SK-N-SH treated with all-trans-retinoic acid at 6 μM for 48 hours (cell line): ENCODE measurements around the gene HOXA2.

Experiments
- ATAC-seq: fragments of 200-7000 bp; cut with Tn5 transposase; 3 replicates; pipeline ENCODE4 v1.9.1; 2020; ENCODE audit warnings: mild to moderate bottlenecking, moderate library complexity
- ESRRG ChIP-seq: fragments of 250-450 bp; sonication (Bioruptor Pico); IDR thresholded peaks from 2 replicates; pipeline ENCODE4 v1.6.1; 2021; ENCODE audit warnings: mild to moderate bottlenecking
- ISL1 ChIP-seq: fragments of 250-450 bp; sonication (Bioruptor Pico); IDR thresholded peaks from 2 replicates; pipeline ENCODE4 v2.1.2; 2022; ENCODE audit warnings: mild to moderate bottlenecking, moderate library complexity
- OSR1 ChIP-seq: fragments of 250-450 bp; sonication (Bioruptor Pico); IDR thresholded peaks from 2 replicates; pipeline ENCODE4 v1.8.0; 2022; ENCODE audit warnings: moderate library complexity, mild to moderate bottlenecking, inconsistent platforms
- RARB ChIP-seq: fragments of 250-450 bp; sonication (Bioruptor Pico); IDR thresholded peaks from 2 replicates; pipeline ENCODE4 v1.8.0; 2021; ENCODE audit warnings: mild to moderate bottlenecking, moderate library complexity
- SNAI2 ChIP-seq: fragments of 250-450 bp; sonication (Bioruptor Pico); IDR thresholded peaks from 2 replicates; pipeline ENCODE4 v1.5.0; 2020; ENCODE audit warnings: mild to moderate bottlenecking, moderate library complexity
- TCF4 ChIP-seq: fragments of 250-450 bp; sonication (Bioruptor Pico); IDR thresholded peaks from 2 replicates; pipeline ENCODE4 v1.8.0; 2021; ENCODE audit warnings: mild to moderate bottlenecking, moderate library complexity, borderline replicate concordance
- TOX ChIP-seq: fragments of 250-450 bp; sonication (Bioruptor Pico); IDR thresholded peaks from 2 replicates; pipeline ENCODE4 v1.8.0; 2021; ENCODE audit warnings: mild to moderate bottlenecking, moderate library complexity, borderline replicate concordance
- ZC3H10 ChIP-seq: fragments of 250-450 bp; sonication (Bioruptor Pico); IDR thresholded peaks from 2 replicates; pipeline ENCODE4 v1.5.1; 2021; ENCODE audit warnings: mild to moderate bottlenecking, moderate library complexity
- ZFP3 ChIP-seq: fragments of 250-450 bp; sonication (Bioruptor Pico); IDR thresholded peaks from 2 replicates; pipeline ENCODE4 v1.5.0; 2020; ENCODE audit warnings: mild to moderate bottlenecking, moderate library complexity
- ZFP30 ChIP-seq: fragments of 450-650 bp; formaldehyde crosslinking; IDR thresholded peaks from 2 replicates; pipeline ENCODE4 v1.5.0; 2022; ENCODE audit warnings: mild to moderate bottlenecking, moderate library complexity
- ZNF565 ChIP-seq: fragments of 450-650 bp; formaldehyde crosslinking; conservative IDR thresholded peaks from 2 replicates; pipeline ENCODE4 v1.5.0; 2020; ENCODE audit warnings: low read depth, mild to moderate bottlenecking, moderate library complexity
- ZNF70 ChIP-seq: fragments of 450-650 bp; formaldehyde crosslinking; IDR thresholded peaks from 2 replicates; pipeline ENCODE4 v1.5.0; 2020; ENCODE audit warnings: mild to moderate bottlenecking, moderate library complexity
- ZNF8 ChIP-seq: fragments of 450-650 bp; formaldehyde crosslinking; IDR thresholded peaks from 2 replicates; pipeline ENCODE4 v1.5.0; 2020; ENCODE audit warnings: mild to moderate bottlenecking, moderate library complexity
- TF ChIP-seq, protein P1 (sequence below): fragments of 250-450 bp; sonication (Bioruptor Pico); IDR thresholded peaks from 2 replicates; pipeline ENCODE4 v1.5.1; 2020; ENCODE audit warnings: low read depth, mild to moderate bottlenecking, moderate library complexity
- TF ChIP-seq, protein P2 (sequence below): fragments of 250-450 bp; sonication (Bioruptor Pico); IDR thresholded peaks from 2 replicates; pipeline ENCODE4 v1.8.0; 2021; ENCODE audit warnings: low read depth, mild to moderate bottlenecking, moderate library complexity, borderline replicate concordance
- TF ChIP-seq, protein P3 (sequence below): fragments of 250-450 bp; sonication (Bioruptor Pico); IDR thresholded peaks from 2 replicates; pipeline ENCODE4 v1.8.0; 2020; ENCODE audit warnings: mild to moderate bottlenecking, moderate library complexity, borderline replicate concordance
- TF ChIP-seq, protein P4 (sequence below): fragments of 250-450 bp; sonication (Bioruptor Pico); IDR thresholded peaks from 2 replicates; pipeline ENCODE4 v1.5.1; 2021; ENCODE audit warnings: mild to moderate bottlenecking, moderate library complexity
- TF ChIP-seq, protein P5 (sequence below): fragments of 250-450 bp; sonication (Bioruptor Pico); IDR thresholded peaks from 2 replicates; pipeline ENCODE4 v1.5.0; 2020; ENCODE audit warnings: mild to moderate bottlenecking, moderate library complexity

HOXA2 gene

DNA sequence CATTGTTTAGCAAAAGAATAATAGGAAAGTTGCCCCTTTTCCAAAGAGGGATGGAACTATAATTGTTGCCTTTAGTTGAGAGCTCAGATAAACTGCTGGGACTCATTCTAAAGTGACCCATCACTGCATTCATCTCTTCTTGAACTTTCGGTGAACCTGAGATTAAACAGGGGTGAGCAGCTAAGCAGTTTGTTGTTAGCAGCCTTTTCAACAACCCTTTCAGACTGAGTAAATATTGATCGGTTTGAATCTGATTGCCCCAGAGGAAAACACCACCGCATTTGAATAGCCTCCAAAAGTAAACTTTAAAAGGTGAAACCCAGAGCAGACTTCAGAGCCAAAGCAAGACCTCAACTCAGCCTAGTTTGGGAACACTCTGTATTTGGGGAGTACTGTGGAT is 11.4 kb downstream of the HOXA2 start (continued):
- TF ChIP-seq, protein P1, sequence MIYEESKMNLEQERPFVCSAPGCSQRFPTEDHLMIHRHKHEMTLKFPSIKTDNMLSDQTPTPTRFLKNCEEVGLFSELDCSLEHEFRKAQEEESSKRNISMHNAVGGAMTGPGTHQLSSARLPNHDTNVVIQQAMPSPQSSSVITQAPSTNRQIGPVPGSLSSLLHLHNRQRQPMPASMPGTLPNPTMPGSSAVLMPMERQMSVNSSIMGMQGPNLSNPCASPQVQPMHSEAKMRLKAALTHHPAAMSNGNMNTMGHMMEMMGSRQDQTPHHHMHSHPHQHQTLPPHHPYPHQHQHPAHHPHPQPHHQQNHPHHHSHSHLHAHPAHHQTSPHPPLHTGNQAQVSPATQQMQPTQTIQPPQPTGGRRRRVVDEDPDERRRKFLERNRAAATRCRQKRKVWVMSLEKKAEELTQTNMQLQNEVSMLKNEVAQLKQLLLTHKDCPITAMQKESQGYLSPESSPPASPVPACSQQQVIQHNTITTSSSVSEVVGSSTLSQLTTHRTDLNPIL (CRISPR knock-in tag): no peak
- TF ChIP-seq, protein P2, sequence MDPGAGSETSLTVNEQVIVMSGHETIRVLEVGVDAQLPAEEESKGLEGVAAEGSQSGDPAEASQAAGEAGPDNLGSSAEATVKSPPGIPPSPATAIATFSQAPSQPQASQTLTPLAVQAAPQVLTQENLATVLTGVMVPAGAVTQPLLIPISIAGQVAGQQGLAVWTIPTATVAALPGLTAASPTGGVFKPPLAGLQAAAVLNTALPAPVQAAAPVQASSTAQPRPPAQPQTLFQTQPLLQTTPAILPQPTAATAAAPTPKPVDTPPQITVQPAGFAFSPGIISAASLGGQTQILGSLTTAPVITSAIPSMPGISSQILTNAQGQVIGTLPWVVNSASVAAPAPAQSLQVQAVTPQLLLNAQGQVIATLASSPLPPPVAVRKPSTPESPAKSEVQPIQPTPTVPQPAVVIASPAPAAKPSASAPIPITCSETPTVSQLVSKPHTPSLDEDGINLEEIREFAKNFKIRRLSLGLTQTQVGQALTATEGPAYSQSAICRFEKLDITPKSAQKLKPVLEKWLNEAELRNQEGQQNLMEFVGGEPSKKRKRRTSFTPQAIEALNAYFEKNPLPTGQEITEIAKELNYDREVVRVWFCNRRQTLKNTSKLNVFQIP (CRISPR knock-in tag): no peak
- TF ChIP-seq ZC3H10 (CRISPR knock-in tag): no peak
- TF ChIP-seq, all 23 proteins: peak for 0

DNA sequence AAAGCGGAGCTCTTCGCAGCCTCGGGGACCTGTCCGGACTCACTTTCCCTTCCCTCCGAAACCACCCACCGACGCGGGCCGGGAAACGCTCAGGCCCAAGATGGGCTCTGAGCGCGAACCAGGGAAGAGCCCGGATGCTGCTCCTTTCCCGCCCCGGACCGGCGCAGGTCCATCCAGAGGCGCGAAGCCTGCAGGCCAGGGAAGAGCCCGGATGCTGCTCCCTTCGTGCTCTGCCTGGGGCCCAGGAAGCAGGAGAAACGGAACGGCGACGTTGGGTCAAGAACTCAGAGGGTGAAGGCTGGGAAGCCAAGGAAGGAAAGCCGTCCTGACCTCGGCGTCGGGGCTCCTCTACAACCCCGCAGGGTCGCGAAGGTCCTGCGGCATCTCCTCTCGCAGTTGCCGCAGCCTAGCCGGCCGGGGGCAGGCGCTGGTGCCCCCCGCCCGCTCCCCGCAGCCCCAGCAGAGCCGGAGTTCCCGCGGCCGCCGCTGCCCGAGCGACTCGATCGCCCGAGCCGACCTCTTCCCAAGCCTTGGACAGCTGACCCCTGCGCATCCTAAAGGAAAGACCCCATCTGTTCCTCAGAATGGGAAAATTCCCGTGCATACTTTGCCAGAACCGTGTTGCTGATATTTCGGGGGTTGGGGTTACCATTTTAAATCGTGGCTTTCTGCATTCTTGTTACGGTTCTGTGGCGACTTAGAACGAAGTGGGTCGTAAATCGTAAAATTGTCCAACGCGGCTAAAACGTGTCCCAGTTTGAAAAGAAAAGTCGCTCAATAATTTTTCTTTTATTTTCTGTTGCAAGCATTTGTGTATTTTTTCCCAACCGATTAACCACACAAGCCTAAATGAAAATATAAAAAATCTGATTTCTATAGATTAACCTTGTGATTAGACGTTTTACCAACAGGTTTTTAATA is 14.2 kb downstream of the HOXA2 start:
- ATAC-seq: no peak
- TF ChIP-seq ISL1 (CRISPR knock-in tag): no peak

DNA sequence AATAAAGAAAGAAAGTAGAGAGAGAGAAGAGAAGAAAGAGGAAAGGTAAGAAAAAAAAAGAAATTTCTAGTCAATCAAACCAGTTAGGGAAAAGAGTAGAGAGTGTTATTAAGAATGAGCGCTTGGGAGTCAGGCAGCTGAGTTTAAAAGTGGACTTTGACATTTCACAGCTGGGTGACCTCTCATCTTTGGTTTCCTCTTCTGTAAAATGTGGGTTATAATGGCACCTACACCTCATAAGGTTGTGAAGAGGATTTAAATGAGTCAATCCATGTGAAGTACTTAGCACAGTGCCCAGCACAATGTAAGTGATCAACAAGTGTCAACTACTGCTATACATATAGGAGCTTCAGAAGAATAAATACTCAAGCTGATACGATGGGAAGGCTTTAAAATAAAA is 18.8 kb downstream of the HOXA2 start:
- no peak for TF ChIP-seq ZFP3 (CRISPR knock-in tag)
- no peak for TF ChIP-seq ZNF70 (CRISPR knock-in tag)
- TF ChIP-seq, protein P3, sequence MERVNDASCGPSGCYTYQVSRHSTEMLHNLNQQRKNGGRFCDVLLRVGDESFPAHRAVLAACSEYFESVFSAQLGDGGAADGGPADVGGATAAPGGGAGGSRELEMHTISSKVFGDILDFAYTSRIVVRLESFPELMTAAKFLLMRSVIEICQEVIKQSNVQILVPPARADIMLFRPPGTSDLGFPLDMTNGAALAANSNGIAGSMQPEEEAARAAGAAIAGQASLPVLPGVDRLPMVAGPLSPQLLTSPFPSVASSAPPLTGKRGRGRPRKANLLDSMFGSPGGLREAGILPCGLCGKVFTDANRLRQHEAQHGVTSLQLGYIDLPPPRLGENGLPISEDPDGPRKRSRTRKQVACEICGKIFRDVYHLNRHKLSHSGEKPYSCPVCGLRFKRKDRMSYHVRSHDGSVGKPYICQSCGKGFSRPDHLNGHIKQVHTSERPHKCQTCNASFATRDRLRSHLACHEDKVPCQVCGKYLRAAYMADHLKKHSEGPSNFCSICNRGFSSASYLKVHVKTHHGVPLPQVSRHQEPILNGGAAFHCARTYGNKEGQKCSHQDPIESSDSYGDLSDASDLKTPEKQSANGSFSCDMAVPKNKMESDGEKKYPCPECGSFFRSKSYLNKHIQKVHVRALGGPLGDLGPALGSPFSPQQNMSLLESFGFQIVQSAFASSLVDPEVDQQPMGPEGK (CRISPR knock-in tag): no peak
- no peak for TF ChIP-seq ISL1 (CRISPR knock-in tag)
- TF ChIP-seq, protein P2 (CRISPR knock-in tag): no peak
- no peak for TF ChIP-seq ZNF565 (CRISPR knock-in tag)
- TF ChIP-seq ZFP30 (CRISPR knock-in tag): no peak
- TF ChIP-seq ESRRG (CRISPR knock-in tag): no peak
- TF ChIP-seq, protein P4, sequence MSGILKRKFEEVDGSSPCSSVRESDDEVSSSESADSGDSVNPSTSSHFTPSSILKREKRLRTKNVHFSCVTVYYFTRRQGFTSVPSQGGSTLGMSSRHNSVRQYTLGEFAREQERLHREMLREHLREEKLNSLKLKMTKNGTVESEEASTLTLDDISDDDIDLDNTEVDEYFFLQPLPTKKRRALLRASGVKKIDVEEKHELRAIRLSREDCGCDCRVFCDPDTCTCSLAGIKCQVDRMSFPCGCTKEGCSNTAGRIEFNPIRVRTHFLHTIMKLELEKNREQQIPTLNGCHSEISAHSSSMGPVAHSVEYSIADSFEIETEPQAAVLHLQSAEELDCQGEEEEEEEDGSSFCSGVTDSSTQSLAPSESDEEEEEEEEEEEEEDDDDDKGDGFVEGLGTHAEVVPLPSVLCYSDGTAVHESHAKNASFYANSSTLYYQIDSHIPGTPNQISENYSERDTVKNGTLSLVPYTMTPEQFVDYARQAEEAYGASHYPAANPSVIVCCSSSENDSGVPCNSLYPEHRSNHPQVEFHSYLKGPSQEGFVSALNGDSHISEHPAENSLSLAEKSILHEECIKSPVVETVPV (CRISPR knock-in tag): no peak
- TF ChIP-seq OSR1: no peak
- TF ChIP-seq, protein P1 (CRISPR knock-in tag): no peak
- TF ChIP-seq, protein P5, sequence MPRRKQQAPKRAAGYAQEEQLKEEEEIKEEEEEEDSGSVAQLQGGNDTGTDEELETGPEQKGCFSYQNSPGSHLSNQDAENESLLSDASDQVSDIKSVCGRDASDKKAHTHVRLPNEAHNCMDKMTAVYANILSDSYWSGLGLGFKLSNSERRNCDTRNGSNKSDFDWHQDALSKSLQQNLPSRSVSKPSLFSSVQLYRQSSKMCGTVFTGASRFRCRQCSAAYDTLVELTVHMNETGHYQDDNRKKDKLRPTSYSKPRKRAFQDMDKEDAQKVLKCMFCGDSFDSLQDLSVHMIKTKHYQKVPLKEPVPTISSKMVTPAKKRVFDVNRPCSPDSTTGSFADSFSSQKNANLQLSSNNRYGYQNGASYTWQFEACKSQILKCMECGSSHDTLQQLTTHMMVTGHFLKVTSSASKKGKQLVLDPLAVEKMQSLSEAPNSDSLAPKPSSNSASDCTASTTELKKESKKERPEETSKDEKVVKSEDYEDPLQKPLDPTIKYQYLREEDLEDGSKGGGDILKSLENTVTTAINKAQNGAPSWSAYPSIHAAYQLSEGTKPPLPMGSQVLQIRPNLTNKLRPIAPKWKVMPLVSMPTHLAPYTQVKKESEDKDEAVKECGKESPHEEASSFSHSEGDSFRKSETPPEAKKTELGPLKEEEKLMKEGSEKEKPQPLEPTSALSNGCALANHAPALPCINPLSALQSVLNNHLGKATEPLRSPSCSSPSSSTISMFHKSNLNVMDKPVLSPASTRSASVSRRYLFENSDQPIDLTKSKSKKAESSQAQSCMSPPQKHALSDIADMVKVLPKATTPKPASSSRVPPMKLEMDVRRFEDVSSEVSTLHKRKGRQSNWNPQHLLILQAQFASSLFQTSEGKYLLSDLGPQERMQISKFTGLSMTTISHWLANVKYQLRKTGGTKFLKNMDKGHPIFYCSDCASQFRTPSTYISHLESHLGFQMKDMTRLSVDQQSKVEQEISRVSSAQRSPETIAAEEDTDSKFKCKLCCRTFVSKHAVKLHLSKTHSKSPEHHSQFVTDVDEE: no peak
- no peak for TF ChIP-seq TCF4 (CRISPR knock-in tag)
- TF ChIP-seq TOX: no peak
- TF ChIP-seq SNAI2 (CRISPR knock-in tag): no peak
- TF ChIP-seq RARB (CRISPR knock-in tag): no peak
- TF ChIP-seq ZC3H10 (CRISPR knock-in tag): no peak
- TF ChIP-seq ZNF8 (CRISPR knock-in tag): no peak
- no peak for ATAC-seq
